Right lobe of liver (tissue), 6 donors: Measurements from ENCODE around the gene ADCY3. TPM values are rescaled to one million over a fixed set of nuclear protein-coding genes. Genes with fewer than 3 reads are reported as not detected.

Experiments
- ATAC-seq, 4 donors: fragments of 200-7000 bp; cut with Tn5 transposase; one replicate each; pipeline ENCODE4 v1.9.1; 2020; ENCODE audit warnings: mild to moderate bottlenecking in 4 of 4, moderate library complexity in 4 of 4
- DNase-seq, 3 donors: peaks; one replicate each; pipeline ENCODE4 v3.0.0-alpha.2; 2020
- H3K27ac ChIP-seq, 3 donors: fragments of 200-600 bp; one replicate each; pipeline ENCODE4 v1.8.0; 2022
- H3K27me3 ChIP-seq, 2 donors: fragments of 200-600 bp; one replicate each; pipeline ENCODE4 v1.8.0; 2022
- H3K36me3 ChIP-seq, 4 donors: fragments of 200-600 bp; sonication (generic) in 1 of 4; one replicate each; pipeline versions ENCODE4 v1.5.1 to v1.8.0; 2017 to 2022; ENCODE audit warnings: control low read depth in 1 of 4
- H3K4me1 ChIP-seq, 4 donors: fragments of 200-600 bp; sonication (generic) in 1 of 4; one replicate each; pipeline versions ENCODE4 v1.5.1 to v1.8.0; 2017 to 2022; ENCODE audit warnings: control low read depth in 1 of 4
- H3K4me3 ChIP-seq, 3 donors: fragments of 200-600 bp; one replicate each; pipeline ENCODE4 v1.8.0; 2022
- H3K9me3 ChIP-seq, 4 donors: fragments of 200-600 bp; sonication (generic) in 1 of 4; one replicate each; pipeline versions ENCODE4 v1.5.1 to v1.8.0; 2017 to 2022; ENCODE audit warnings: control low read depth in 1 of 4
- CTCF ChIP-seq, 4 donors: fragments of 200-600 bp in 3 of 4; fragments of 450-650 bp in 1 of 4; IDR thresholded peaks; one replicate each; pipeline versions ENCODE4 v1.5.1 to v1.8.0; 2016 to 2022; ENCODE audit warnings: antibody characterized with exemption in 4 of 4, mild to moderate bottlenecking in 2 of 4
- POLR2A ChIP-seq: fragments of 450-650 bp; IDR thresholded peaks from one replicate; pipeline ENCODE4 v1.6.1; 2017; ENCODE audit warnings: antibody characterized with exemption, mild to moderate bottlenecking
- WGBS: methylation state at CpG from one replicate; pipeline ENCODE4 v1.1.6; 2018; ENCODE audit warnings: low coverage, low lambda C conversion rate; ENCODE audit not compliant: insufficient coverage; ENCODE audit errors: missing lambda C conversion rate; 5-methylcytosine and 5-hydroxymethylcytosine counted together
- intact Hi-C, 2 donors: fragments of 100-400 bp; cut with DNase I; formaldehyde crosslinking; loops; one replicate each; pipeline versions ENCODE4 v1.11.2 to v1.14.1; 2022
- total RNA-seq, 6 experiments: library from RNA; depleted of rRNA in 2 of 6; stranded (reverse); fragments of >200 nt in 2 of 6; fragmentation: NEBNext Ultra II Directional in 3 of 6; extraction: Animal tissue kit (Norgen Biotek cat#: 25700) in 3 of 6; gene quantifications; one replicate each; pipeline versions ENCODE4 v1.1.0 to v1.2.4, GENCODE V29; 2016 to 2023
- donor health status: DM: no; HTN: yes; CAD: no.
- donor health status: DM: no; HTN: no; CAD: no.
- donor health status: DM: no; HTN: no; CAD: no.
- donor health status: DM: no; HTN: yes; CAD: no.
- donor health status: DM: no; HTN: yes; CAD: no.

The ADCY3 gene
- total RNA-seq, 6 experiments from 2014 or later = 2.2 to 7.0 (median 5.6) TPM

GRCh38 chr2:24852431-24853020 is 67.5 kb downstream of the ADCY3 start:
- Histone ChIP-seq H3K36me3 (no peaks in the 10 kb centered on the region), H3K4me3 (no peak overlapping the region), H3K27me3 (no peaks in the 10 kb centered on the region), H3K9me3 (no peaks in the 10 kb centered on the region), H3K27ac (no peak overlapping the region), H3K4me1 (no peaks in the 10 kb centered on the region)
- intact Hi-C loops = no loop called here
- no peak for ATAC-seq
- no peak for DNase-seq
- TF ChIP-seq POLR2A = no peak
- no peak for TF ChIP-seq CTCF (IDR thresholded peaks at IDR 0.05)
- WGBS = 70% methylated on average over 2 of the region's 23 CpGs

GRCh38 chr2:24852026-24852425 is 68.0 kb downstream of the ADCY3 start:
- TF ChIP-seq POLR2A (no peak), CTCF (IDR thresholded peaks at IDR 0.05) (no peak)
- Histone ChIP-seq H3K27me3 (no peaks in the 10 kb centered on the region), H3K4me3 (no peak overlapping the region), H3K9me3 (no peaks in the 10 kb centered on the region), H3K27ac (no peak overlapping the region), H3K4me1 (no peaks in the 10 kb centered on the region), H3K36me3 (no peaks in the 10 kb centered on the region)
- ATAC-seq = no peak
- DNase-seq = no peak
- intact Hi-C loops = no loop called here
- 100% methylated on average over 3 of the region's 13 CpGs for WGBS

- Histone ChIP-seq H3K4me3 (no peak overlapping the region), H3K27ac (no peak overlapping the region), H3K36me3 (no peaks in the 10 kb centered on the region), H3K4me1 (no peaks in the 10 kb centered on the region), H3K9me3 (no peaks in the 10 kb centered on the region), H3K27me3 (no peaks in the 10 kb centered on the region)
- TF ChIP-seq POLR2A (no peak), CTCF (IDR thresholded peaks at IDR 0.05) (no peak)
- no peak for DNase-seq
- ATAC-seq = no peak
- 50% methylated on average over 4 of the region's 7 CpGs for WGBS
- intact Hi-C loops = no loop called here
These were observed 69.1 kb downstream of the ADCY3 start for GRCh38 chr2:24850944-24851343.

- Histone ChIP-seq H3K27ac (no peak overlapping the region), H3K27me3 (no peaks in the 10 kb centered on the region), H3K4me1 (no peaks in the 10 kb centered on the region), H3K36me3 (no peaks in the 10 kb centered on the region), H3K4me3 (no peak overlapping the region), H3K9me3 (no peaks in the 10 kb centered on the region)
- DNase-seq = no peak
- TF ChIP-seq CTCF (IDR thresholded peaks at IDR 0.05) (no peak), POLR2A (no peak)
- no CpG with 5 or more reads among the region's 5 CpGs for WGBS
- no peak for ATAC-seq
- intact Hi-C loops = no loop called here
These were observed 74.3 kb downstream of the ADCY3 start for GRCh38 chr2:24845691-24846090.
